Neural cell (in vitro differentiated cells): Measurements from ENCODE around the gene PAXIP1. TPM values are rescaled to one million over a fixed set of nuclear protein-coding genes. Genes with fewer than 3 reads are reported as not detected.

Experiments
- H2AFZ ChIP-seq: fragments of 200-600, 300-800 bp; sonication (generic), shearing (Covaris generic); 2 replicates; pipeline ENCODE4 v1.6.0; 2014; ENCODE audit warnings: low read depth, mild to moderate bottlenecking, antibody characterized with exemption, low read length, moderate library complexity
- H3F3A ChIP-seq: fragments of 200-600 bp; shearing (Covaris generic); 2 replicates; pipeline ENCODE4 v1.6.1; 2016; ENCODE audit warnings: mild to moderate bottlenecking, moderate library complexity, mixed read lengths, antibody characterized with exemption, low read length; ENCODE audit not compliant: insufficient read depth, poor library complexity, severe bottlenecking
- H3K27ac ChIP-seq: fragments of 200-600, 300-800 bp; sonication (generic), shearing (Covaris generic); 2 replicates; pipeline ENCODE4 v1.5.1; 2014; ENCODE audit warnings: mild to moderate bottlenecking, low read length, moderate library complexity
- H3K27me3 ChIP-seq: fragments of 300-800, 200-600 bp; sonication (generic), shearing (Covaris generic); 2 replicates; pipeline ENCODE4 v1.6.0; 2014; ENCODE audit warnings: mild to moderate bottlenecking, low read depth, low read length, moderate library complexity; ENCODE audit not compliant: insufficient read depth
- H3K36me3 ChIP-seq: fragments of 300-800, 200-600 bp; sonication (generic), shearing (Covaris generic); 2 replicates; pipeline ENCODE4 v1.5.1; 2014; ENCODE audit warnings: mild to moderate bottlenecking, antibody characterized with exemption, low read length, moderate library complexity; ENCODE audit not compliant: insufficient read depth
- H3K4me2 ChIP-seq: fragments of 300-800, 200-600 bp; sonication (generic), shearing (Covaris generic); 2 replicates; pipeline ENCODE4 v1.6.0; 2014; ENCODE audit warnings: mild to moderate bottlenecking, low read length
- H3K4me3 ChIP-seq: fragments of 300-800, 200-600 bp; sonication (generic), shearing (Covaris generic); 2 replicates; pipeline ENCODE4 v1.5.1; 2014; ENCODE audit warnings: mild to moderate bottlenecking, low read length, moderate library complexity
- H3K79me2 ChIP-seq: fragments of 200-600 bp; shearing (Covaris generic); replicated peaks from 2 replicates; pipeline ENCODE4 v1.6.0; 2014; ENCODE audit warnings: mild to moderate bottlenecking, low read length, moderate library complexity; ENCODE audit not compliant: insufficient read depth
- H3K9ac ChIP-seq: fragments of 300-800, 200-600 bp; sonication (generic), shearing (Covaris generic); 2 replicates; pipeline ENCODE4 v1.6.1; 2016; ENCODE audit warnings: mild to moderate bottlenecking, low read length, mixed read lengths
- H3K9me2 ChIP-seq: fragments of 200-600 bp; shearing (Covaris generic); 2 replicates; pipeline ENCODE4 v1.6.1; 2016; ENCODE audit warnings: mild to moderate bottlenecking, low read length, mixed read lengths; ENCODE audit not compliant: insufficient read depth
- H3K9me3 ChIP-seq: fragments of 200-600, 300-800 bp; sonication (generic), shearing (Covaris generic); 2 replicates; pipeline ENCODE4 v1.6.1; 2016; ENCODE audit warnings: mild to moderate bottlenecking, mixed run types, low read length, moderate library complexity, mixed read lengths
- H4K20me1 ChIP-seq: fragments of 200-600 bp; shearing (Covaris generic); 2 replicates; pipeline ENCODE4 v1.6.1; 2016; ENCODE audit warnings: mild to moderate bottlenecking, mixed run types; ENCODE audit not compliant: insufficient read depth
- EP300 ChIP-seq: fragments of 450-650 bp; conservative IDR thresholded peaks from 2 replicates; pipeline ENCODE4 v1.6.1; 2014; ENCODE audit warnings: antibody characterized with exemption, mild to moderate bottlenecking, moderate library complexity; ENCODE audit not compliant: poor library complexity, severe bottlenecking
- EZH2 ChIP-seq: fragments of 200-600, 300-800 bp; shearing (Covaris generic), sonication (generic); IDR thresholded peaks from 2 replicates; pipeline ENCODE4 v1.6.1; 2014; ENCODE audit warnings: antibody characterized with exemption, low read length, borderline replicate concordance, mild to moderate bottlenecking; ENCODE audit not compliant: insufficient read depth, poor library complexity, severe bottlenecking
- MXI1 ChIP-seq: fragments of 450-650 bp; conservative IDR thresholded peaks from 2 replicates; pipeline ENCODE4 v1.6.1; 2014; ENCODE audit warnings: antibody characterized with exemption, mild to moderate bottlenecking; ENCODE audit not compliant: poor library complexity, severe bottlenecking
- POLR2AphosphoS5 ChIP-seq: IDR thresholded peaks from 2 replicates; pipeline ENCODE4 v1.6.1; 2012
- RAD21 ChIP-seq: fragments of 450-650 bp; conservative IDR thresholded peaks from 2 replicates; pipeline ENCODE4 v1.6.1; 2014; ENCODE audit warnings: antibody characterized with exemption, mild to moderate bottlenecking, moderate library complexity
- SMC3 ChIP-seq: fragments of 450-650 bp; conservative IDR thresholded peaks from 2 replicates; pipeline ENCODE4 v1.6.1; 2014; ENCODE audit warnings: antibody characterized with exemption, mild to moderate bottlenecking, moderate library complexity; ENCODE audit not compliant: poor library complexity
- TAF1 ChIP-seq: IDR thresholded peaks from 2 replicates; pipeline ENCODE4 v1.6.1; 2012; ENCODE audit warnings: low read depth
- polyA plus RNA-seq: library from polyadenylated mRNA; depleted of rRNA; stranded (reverse); fragments of >200 nt; gene quantifications from 2 replicates; pipeline ENCODE4 v1.2.3, GENCODE V29; 2014
- TF ChIP-seq, protein P1 (sequence below): IDR thresholded peaks from 2 replicates; pipeline ENCODE4 v1.6.1; 2012; ENCODE audit warnings: borderline replicate concordance
- TF ChIP-seq, protein P2 (sequence below): fragments of 450-650 bp; IDR thresholded peaks from 2 replicates; pipeline ENCODE4 v1.5.1; 2014; ENCODE audit warnings: antibody characterized with exemption, mild to moderate bottlenecking, moderate library complexity; ENCODE audit not compliant: poor library complexity, severe bottlenecking

The PAXIP1 gene
- polyA plus RNA-seq, 1 donor from 2014 or later, result 14.4 TPM

DNA sequence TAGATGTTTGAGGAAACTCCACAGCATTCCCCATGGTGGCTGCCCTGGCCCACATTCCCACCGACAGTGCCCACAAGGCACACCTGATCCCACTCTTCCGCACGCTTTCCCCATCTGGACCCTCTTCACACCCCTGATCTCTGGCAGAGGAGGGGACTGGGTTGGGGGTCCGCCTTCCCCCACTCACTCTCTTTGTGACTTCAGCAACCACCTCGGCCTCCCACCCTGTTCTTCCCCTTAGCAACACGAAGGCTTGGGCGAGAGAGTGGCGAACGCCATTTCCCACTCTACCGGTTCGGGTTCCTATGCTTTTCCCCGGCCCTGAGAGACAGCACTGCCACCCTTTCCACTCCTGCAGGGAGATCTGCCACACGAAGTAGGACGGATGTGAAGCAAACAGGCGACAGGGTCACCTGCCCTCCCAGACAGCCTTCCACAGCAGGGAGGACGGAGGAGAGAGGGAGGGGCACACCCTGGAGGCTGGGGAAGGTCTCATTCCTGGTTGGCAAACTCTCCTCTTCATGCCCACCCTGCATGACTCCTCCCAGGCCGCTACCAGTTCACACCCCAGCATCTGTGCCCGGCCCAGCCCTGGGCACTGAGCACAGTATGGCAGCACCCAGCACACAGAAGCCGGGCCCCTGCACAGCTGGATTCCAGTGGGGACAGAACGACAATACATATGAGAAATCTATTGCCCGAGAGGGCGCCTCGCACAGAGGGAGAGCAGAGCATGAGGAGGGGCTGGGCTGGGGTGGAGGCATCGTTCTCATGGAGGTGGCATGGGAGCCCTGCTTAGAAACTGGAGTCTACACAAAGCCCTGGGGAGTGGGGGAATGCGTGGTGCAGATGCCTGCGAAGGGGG, 93.5 kb downstream of the PAXIP1 start:
- H3K9ac ChIP-seq, result no peak overlapping the region
- H4K20me1 ChIP-seq, result no peaks in the 10 kb centered on the region
- H3K4me3 ChIP-seq, result no peak overlapping the region
- no peak overlapping the region for H3K4me2 ChIP-seq
- H3K27ac ChIP-seq, result no peak overlapping the region
- H3K36me3 ChIP-seq, result no peaks in the 10 kb centered on the region
- no peaks in the 10 kb centered on the region for H3K79me2 ChIP-seq
- no peak overlapping the region for H2AFZ ChIP-seq
- H3K27me3 ChIP-seq, result no peaks in the 10 kb centered on the region
- no peaks in the 10 kb centered on the region for H3K9me3 ChIP-seq
- TF ChIP-seq, protein P1, sequence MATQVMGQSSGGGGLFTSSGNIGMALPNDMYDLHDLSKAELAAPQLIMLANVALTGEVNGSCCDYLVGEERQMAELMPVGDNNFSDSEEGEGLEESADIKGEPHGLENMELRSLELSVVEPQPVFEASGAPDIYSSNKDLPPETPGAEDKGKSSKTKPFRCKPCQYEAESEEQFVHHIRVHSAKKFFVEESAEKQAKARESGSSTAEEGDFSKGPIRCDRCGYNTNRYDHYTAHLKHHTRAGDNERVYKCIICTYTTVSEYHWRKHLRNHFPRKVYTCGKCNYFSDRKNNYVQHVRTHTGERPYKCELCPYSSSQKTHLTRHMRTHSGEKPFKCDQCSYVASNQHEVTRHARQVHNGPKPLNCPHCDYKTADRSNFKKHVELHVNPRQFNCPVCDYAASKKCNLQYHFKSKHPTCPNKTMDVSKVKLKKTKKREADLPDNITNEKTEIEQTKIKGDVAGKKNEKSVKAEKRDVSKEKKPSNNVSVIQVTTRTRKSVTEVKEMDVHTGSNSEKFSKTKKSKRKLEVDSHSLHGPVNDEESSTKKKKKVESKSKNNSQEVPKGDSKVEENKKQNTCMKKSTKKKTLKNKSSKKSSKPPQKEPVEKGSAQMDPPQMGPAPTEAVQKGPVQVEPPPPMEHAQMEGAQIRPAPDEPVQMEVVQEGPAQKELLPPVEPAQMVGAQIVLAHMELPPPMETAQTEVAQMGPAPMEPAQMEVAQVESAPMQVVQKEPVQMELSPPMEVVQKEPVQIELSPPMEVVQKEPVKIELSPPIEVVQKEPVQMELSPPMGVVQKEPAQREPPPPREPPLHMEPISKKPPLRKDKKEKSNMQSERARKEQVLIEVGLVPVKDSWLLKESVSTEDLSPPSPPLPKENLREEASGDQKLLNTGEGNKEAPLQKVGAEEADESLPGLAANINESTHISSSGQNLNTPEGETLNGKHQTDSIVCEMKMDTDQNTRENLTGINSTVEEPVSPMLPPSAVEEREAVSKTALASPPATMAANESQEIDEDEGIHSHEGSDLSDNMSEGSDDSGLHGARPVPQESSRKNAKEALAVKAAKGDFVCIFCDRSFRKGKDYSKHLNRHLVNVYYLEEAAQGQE, result no peak
- TF ChIP-seq POLR2AphosphoS5 (no peak), EP300 (no peak), RAD21 (no peak), MXI1 (no peak), SMC3 (no peak), TAF1 (no peak), EZH2 (no peak)
- TF ChIP-seq, protein P2, sequence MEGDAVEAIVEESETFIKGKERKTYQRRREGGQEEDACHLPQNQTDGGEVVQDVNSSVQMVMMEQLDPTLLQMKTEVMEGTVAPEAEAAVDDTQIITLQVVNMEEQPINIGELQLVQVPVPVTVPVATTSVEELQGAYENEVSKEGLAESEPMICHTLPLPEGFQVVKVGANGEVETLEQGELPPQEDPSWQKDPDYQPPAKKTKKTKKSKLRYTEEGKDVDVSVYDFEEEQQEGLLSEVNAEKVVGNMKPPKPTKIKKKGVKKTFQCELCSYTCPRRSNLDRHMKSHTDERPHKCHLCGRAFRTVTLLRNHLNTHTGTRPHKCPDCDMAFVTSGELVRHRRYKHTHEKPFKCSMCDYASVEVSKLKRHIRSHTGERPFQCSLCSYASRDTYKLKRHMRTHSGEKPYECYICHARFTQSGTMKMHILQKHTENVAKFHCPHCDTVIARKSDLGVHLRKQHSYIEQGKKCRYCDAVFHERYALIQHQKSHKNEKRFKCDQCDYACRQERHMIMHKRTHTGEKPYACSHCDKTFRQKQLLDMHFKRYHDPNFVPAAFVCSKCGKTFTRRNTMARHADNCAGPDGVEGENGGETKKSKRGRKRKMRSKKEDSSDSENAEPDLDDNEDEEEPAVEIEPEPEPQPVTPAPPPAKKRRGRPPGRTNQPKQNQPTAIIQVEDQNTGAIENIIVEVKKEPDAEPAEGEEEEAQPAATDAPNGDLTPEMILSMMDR, result no peak
- H3K9me2 ChIP-seq, result no peaks in the 10 kb centered on the region
- H3F3A ChIP-seq, result no peaks in the 10 kb centered on the region

DNA sequence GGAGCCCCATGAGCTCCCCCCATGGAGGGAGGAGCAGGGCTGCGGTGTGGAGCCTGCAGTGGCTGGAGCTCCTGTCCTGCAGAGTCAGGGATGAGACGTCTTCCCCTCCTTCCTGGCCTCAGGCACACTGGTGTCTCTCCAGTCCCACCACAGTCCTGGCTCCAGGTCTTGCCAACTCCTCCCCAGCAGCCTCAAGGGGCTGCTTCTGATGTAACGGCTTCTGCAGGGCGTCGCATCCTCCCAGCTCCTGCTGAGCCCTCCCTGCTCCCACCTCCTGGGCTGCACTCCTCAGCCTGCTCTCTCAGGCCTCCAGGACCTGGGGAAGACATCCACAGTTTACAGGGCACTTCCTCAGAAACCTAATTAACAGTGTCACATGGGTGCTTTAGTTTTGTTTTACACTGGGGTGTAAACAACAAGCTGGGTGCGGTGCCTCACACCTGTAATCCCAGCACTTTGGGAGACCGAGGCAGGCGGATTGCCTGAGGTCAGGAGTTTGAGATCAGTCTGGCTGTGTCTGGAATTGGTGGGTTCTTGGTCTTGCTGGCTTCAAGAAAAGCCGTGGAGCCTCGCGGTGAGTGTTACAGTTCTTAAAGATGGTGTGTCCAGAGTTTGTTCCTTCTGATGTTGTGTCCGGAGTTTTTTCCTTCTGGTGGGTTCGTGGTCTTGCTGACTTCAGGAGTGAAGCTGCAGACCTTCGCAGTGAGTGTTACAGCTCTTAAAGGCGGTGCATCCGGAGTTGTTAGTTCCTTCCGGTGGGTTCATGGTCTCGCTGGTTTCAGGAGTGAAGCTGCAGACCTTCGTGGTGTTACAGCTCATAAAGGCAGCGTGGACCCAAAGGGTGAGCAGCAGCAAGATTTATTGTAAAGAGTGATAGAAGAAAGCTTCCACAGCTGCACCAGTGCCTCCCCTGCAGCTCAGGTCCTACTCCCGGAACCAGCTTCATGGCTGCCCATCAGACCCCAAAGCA, 95.0 kb downstream of the PAXIP1 start:
- Histone ChIP-seq H3F3A (no peaks in the 10 kb centered on the region), H4K20me1 (no peaks in the 10 kb centered on the region), H3K4me3 (no peak overlapping the region)

More for the DNA sequence above, 95.0 kb downstream of the PAXIP1 start:
- Histone ChIP-seq H3K27ac (no peak overlapping the region), H3K27me3 (no peaks in the 10 kb centered on the region), H3K9me2 (no peaks in the 10 kb centered on the region), H3K4me2 (no peak overlapping the region), H2AFZ (no peak overlapping the region), H3K9ac (no peak overlapping the region), H3K9me3 (no peaks in the 10 kb centered on the region), H3K79me2 (no peaks in the 10 kb centered on the region), H3K36me3 (no peaks in the 10 kb centered on the region)
- TF ChIP-seq, protein P2, result no peak
- TF ChIP-seq MXI1, result no peak
